Activated T-cell treated with anti-CD3 and anti-CD28 coated beads, Interleukin-2, amount 50 U/mL, for 72 hours (primary cell): ENCODE measurements around the gene SEC14L6. TPM values are rescaled to one million over a fixed set of nuclear protein-coding genes. Genes with fewer than 3 reads are reported as not detected.
"Not testable (repeated sequence)": the region's sequence is repeated elsewhere in the genome, so short reads cannot be mapped to it uniquely, and the experiment has no call there.

Experiments used
- ATAC-seq, 2 donors: fragments of 150-1000 bp; cut with Tn5 transposase; replicated peaks in 1 of 2; 2 replicates each; pipeline ENCODE4 v1.10.0; 2021; ENCODE audit warnings: moderate library complexity in 2 of 2, mild to moderate bottlenecking in 1 of 2
- DNase-seq, 2 donors: peaks; one replicate each; pipeline ENCODE4 v3.0.0; 2021 to 2022; ENCODE audit warnings: mixed read lengths in 1 of 2
- H3K27ac Mint-ChIP-seq: one replicate; pipeline ENCODE4 v1.8.0; 2022; ENCODE audit warnings: mild to moderate bottlenecking, moderate library complexity, mixed read lengths
- H3K27me3 Mint-ChIP-seq: one replicate; pipeline ENCODE4 v1.8.0; 2022; ENCODE audit warnings: low read depth, mixed read lengths
- H3K36me3 Mint-ChIP-seq, 2 donors: one replicate each; pipeline ENCODE4 v1.8.0; 2022; ENCODE audit warnings: mixed read lengths in 2 of 2, mild to moderate bottlenecking in 1 of 2; ENCODE audit not compliant: insufficient read depth in 2 of 2
- H3K4me1 Mint-ChIP-seq: one replicate; pipeline ENCODE4 v1.8.0; 2022; ENCODE audit warnings: low read depth, mixed read lengths
- H3K4me3 Mint-ChIP-seq, 2 donors: one replicate each; pipeline ENCODE4 v1.8.0; 2022; ENCODE audit warnings: mild to moderate bottlenecking in 2 of 2, mixed read lengths in 2 of 2, moderate library complexity in 2 of 2
- H3K9me3 Mint-ChIP-seq, 2 donors: one replicate each; pipeline ENCODE4 v1.8.0; 2022; ENCODE audit warnings: mixed read lengths in 2 of 2
- total RNA-seq, 2 donors: library from RNA; stranded (reverse); gene quantifications; one replicate each; pipeline ENCODE4 v1.2.3, GENCODE V29; 2022

Gene SEC14L6
- not detected for total RNA-seq

- Mint-ChIP-seq H3K27me3 (peaks cover 21% of the 10 kb centered on the region), H3K36me3 (no peaks in the 10 kb centered on the region), H3K27ac (no peak within 1 kb of the TSS), H3K9me3 (no peaks in the 10 kb centered on the region), H3K4me1 (no peaks in the 10 kb centered on the region), H3K4me3 (no peak within 1 kb of the TSS)
- DNase-seq (no peak), ATAC-seq (no peak)
These were observed at the start of gene SEC14L6 for GRCh38 chr22:30546616-30547015. SEC14L6 (minus strand) TSS chr22:30546741; CDS start chr22:30546682, 59 bp downstream.

- Mint-ChIP-seq H3K27me3 (peaks cover 6% of the 10 kb centered on the region), H3K9me3 (no peaks in the 10 kb centered on the region), H3K27ac (no peak overlapping the region), H3K36me3 (no peaks in the 10 kb centered on the region), H3K4me3 (no peak overlapping the region), H3K4me1 (no peaks in the 10 kb centered on the region)
- ATAC-seq (no peak), DNase-seq (no peak)
These were observed 49.7 kb upstream of the SEC14L6 start for GRCh38 chr22:30596199-30596598.

GRCh38 chr22:30592360-30592713 lies 45.8 kb upstream of the SEC14L6 start:
- H3K4me3 Mint-ChIP-seq, DNase-seq, H3K9me3 Mint-ChIP-seq, ATAC-seq, H3K27ac Mint-ChIP-seq, H3K36me3 Mint-ChIP-seq, H3K27me3 Mint-ChIP-seq, H3K4me1 Mint-ChIP-seq: not testable (repeated sequence)

- peak; percentile 93 to 95 for DNase-seq
- H3K36me3 Mint-ChIP-seq: peaks cover 2 to 5% of the 10 kb centered on the region in 2 donors
- H3K4me1 Mint-ChIP-seq: no peaks in the 10 kb centered on the region
- H3K27ac Mint-ChIP-seq: no peak within 1 kb of the TSS
- H3K27me3 Mint-ChIP-seq: peaks cover 6% of the 10 kb centered on the region
- peak; percentile 100 for ATAC-seq
- H3K9me3 Mint-ChIP-seq: no peaks in the 10 kb centered on the region
- H3K4me3 Mint-ChIP-seq: no peak within 1 kb of the TSS
These were observed 45.2 kb upstream of the SEC14L6 start, which contains the start of gene PES1 for GRCh38 chr22:30591588-30592359. PES1 (minus strand) TSS chr22:30591910; CDS start chr22:30591833, 77 bp downstream.

- Mint-ChIP-seq H3K36me3 (peaks cover 2 to 9% of the 10 kb centered on the region in 2 donors), H3K9me3 (no peaks in the 10 kb centered on the region), H3K27me3 (peaks cover 6% of the 10 kb centered on the region), H3K27ac (no peak overlapping the region), H3K4me3 (no peak overlapping the region), H3K4me1 (no peaks in the 10 kb centered on the region)
- DNase-seq (no peak), ATAC-seq (no peak)
These were observed 44.6 kb upstream of the SEC14L6 start for GRCh38 chr22:30591191-30591587.

- no peak for DNase-seq
- Mint-ChIP-seq H3K4me3 (no peak overlapping the region), H3K27ac (no peak overlapping the region), H3K9me3 (no peaks in the 10 kb centered on the region), H3K36me3 (peaks cover 2 to 21% of the 10 kb centered on the region in 2 donors), H3K27me3 (no peaks in the 10 kb centered on the region), H3K4me1 (no peaks in the 10 kb centered on the region)
- ATAC-seq: no peak
These were observed 39.9 kb upstream of the SEC14L6 start for GRCh38 chr22:30586414-30586813.

GRCh38 chr22:30584441-30584840 lies 37.9 kb upstream of the SEC14L6 start:
- Mint-ChIP-seq H3K36me3 (peaks cover 2 to 25% of the 10 kb centered on the region in 2 donors), H3K27ac (no peak overlapping the region), H3K4me1 (no peaks in the 10 kb centered on the region), H3K9me3 (no peaks in the 10 kb centered on the region), H3K27me3 (no peaks in the 10 kb centered on the region), H3K4me3 (no peak overlapping the region)
- no peak for ATAC-seq
- no peak for DNase-seq

- Mint-ChIP-seq H3K4me3 (no peak overlapping the region), H3K27ac (no peak overlapping the region), H3K27me3 (no peaks in the 10 kb centered on the region), H3K36me3 (peaks cover 4 to 29% of the 10 kb centered on the region in 2 donors), H3K4me1 (no peaks in the 10 kb centered on the region), H3K9me3 (no peaks in the 10 kb centered on the region)
- ATAC-seq (no peak), DNase-seq (no peak)
These were observed 36.4 kb upstream of the SEC14L6 start for GRCh38 chr22:30582788-30583545.

GRCh38 chr22:30582051-30582450 lies 35.5 kb upstream of the SEC14L6 start:
- Mint-ChIP-seq H3K27ac (no peak overlapping the region), H3K4me1 (no peaks in the 10 kb centered on the region), H3K27me3 (no peaks in the 10 kb centered on the region), H3K36me3 (peaks cover 2 to 25% of the 10 kb centered on the region in 2 donors), H3K9me3 (no peaks in the 10 kb centered on the region), H3K4me3 (no peak overlapping the region)
- ATAC-seq (no peak), DNase-seq (no peak)

GRCh38 chr22:30580896-30581295 lies 34.4 kb upstream of the SEC14L6 start:
- Mint-ChIP-seq H3K9me3 (no peaks in the 10 kb centered on the region), H3K36me3 (peaks cover 4 to 17% of the 10 kb centered on the region in 2 donors), H3K27me3 (no peaks in the 10 kb centered on the region), H3K4me1 (no peaks in the 10 kb centered on the region), H3K4me3 (no peak overlapping the region), H3K27ac (no peak overlapping the region)
- DNase-seq (no peak), ATAC-seq (no peak)

- no peak overlapping the region for H3K4me3 Mint-ChIP-seq
- no peaks in the 10 kb centered on the region for H3K4me1 Mint-ChIP-seq
- ATAC-seq: no peak
- DNase-seq: no peak
- no peaks in the 10 kb centered on the region for H3K27me3 Mint-ChIP-seq
- peaks cover 4 to 9% of the 10 kb centered on the region in 2 donors for H3K36me3 Mint-ChIP-seq
- no peaks in the 10 kb centered on the region for H3K9me3 Mint-ChIP-seq
- no peak overlapping the region for H3K27ac Mint-ChIP-seq
These were observed 31.9 kb upstream of the SEC14L6 start for GRCh38 chr22:30578481-30578880.

GRCh38 chr22:30575859-30576258 lies 29.3 kb upstream of the SEC14L6 start:
- H3K27ac Mint-ChIP-seq: no peak overlapping the region
- no peaks in the 10 kb centered on the region for H3K9me3 Mint-ChIP-seq
- no peak overlapping the region for H3K4me3 Mint-ChIP-seq
- DNase-seq (no peak), ATAC-seq (no peak)
- no peaks in the 10 kb centered on the region for H3K27me3 Mint-ChIP-seq
- H3K36me3 Mint-ChIP-seq: peaks cover 4 to 7% of the 10 kb centered on the region in 2 donors
- no peaks in the 10 kb centered on the region for H3K4me1 Mint-ChIP-seq

GRCh38 chr22:30574997-30575671 lies 28.6 kb upstream of the SEC14L6 start:
- H3K9me3 Mint-ChIP-seq: no peaks in the 10 kb centered on the region
- no peaks in the 10 kb centered on the region for H3K27me3 Mint-ChIP-seq
- no peak for DNase-seq
- peaks cover 4 to 6% of the 10 kb centered on the region in 2 donors for H3K36me3 Mint-ChIP-seq
- H3K4me1 Mint-ChIP-seq: no peaks in the 10 kb centered on the region
- no peak overlapping the region for H3K4me3 Mint-ChIP-seq
- H3K27ac Mint-ChIP-seq: no peak overlapping the region
- no peak for ATAC-seq
